Measurements from ENCODE around the gene SEC63. TPM values are rescaled to one million over a fixed set of nuclear protein-coding genes. Genes with fewer than 3 reads are reported as not detected.

SEC63 gene
- total RNA-seq, 3 donors from 2014 or later (not counting 1 experiment from before 2014, with no cell fraction given) = 84.4 to 104 (median 90.4) TPM

- ATAC-seq (no peak), DNase-seq (peak in 1 of 2 donors; percentile 20)
- H3K4me3 ChIP-seq (ENCODE audit: low read length) = no peak overlapping the region
- no peak for TF ChIP-seq CTCF (IDR thresholded peaks at IDR 0.05)
- Mint-ChIP-seq H3K9me3 (no peaks in the 10 kb centered on the region), H3K36me3 (no peaks in the 10 kb centered on the region), H3K27me3 (ENCODE audit: low read depth in 2 of 2) (no peaks in the 10 kb centered on the region), H3K27ac (no peak overlapping the region), H3K4me1 (peaks cover 63 to 68% of the 10 kb centered on the region in 2 donors), H3K4me3 (no peak overlapping the region)
- no peaks in the 10 kb centered on the region for H3K36me3 ChIP-seq (ENCODE audit: control insufficient read depth, insufficient read depth, low read length)
- no peaks in the 10 kb centered on the region for H3K27me3 ChIP-seq (ENCODE audit: control insufficient read depth, insufficient read depth, low read length)
- intact Hi-C loops (cut with micrococcal nuclease) = no loop called here
- no peaks in the 10 kb centered on the region for H3K4me1 ChIP-seq (ENCODE audit: control insufficient read depth, insufficient read depth, low read length)
- no peaks in the 10 kb centered on the region for H3K9me3 ChIP-seq (ENCODE audit: control insufficient read depth, insufficient read depth, low read length)
- 57% methylated on average over 6 of the region's 6 CpGs for WGBS (ENCODE audit: insufficient coverage)
- H3K27ac ChIP-seq (ENCODE audit: low read length) = no peak overlapping the region
Observed at GRCh38 chr6:107943626-107944439, 14.2 kb downstream of the SEC63 start.

- peaks cover 46 to 58% of the 10 kb centered on the region in 2 donors for H3K4me1 Mint-ChIP-seq
- no peaks in the 10 kb centered on the region for H3K9me3 Mint-ChIP-seq
Observed at GRCh38 chr6:107942142-107942541, 15.9 kb downstream of the SEC63 start.

GRCh38 chr6:107941627-107942026 lies 16.4 kb downstream of the SEC63 start:
- ATAC-seq (no peak), DNase-seq (no peak)
- intact Hi-C loops (cut with micrococcal nuclease) = no loop called here
- H3K4me3 ChIP-seq (ENCODE audit: low read length) = no peak overlapping the region
- no peaks in the 10 kb centered on the region for H3K36me3 ChIP-seq (ENCODE audit: control insufficient read depth, insufficient read depth, low read length)
- Mint-ChIP-seq H3K27ac (peak overlapping the region in 1 of 2 donors; percentile 4), H3K27me3 (ENCODE audit: low read depth in 2 of 2) (no peaks in the 10 kb centered on the region), H3K4me1 (peaks cover 45 to 57% of the 10 kb centered on the region in 2 donors), H3K4me3 (no peak overlapping the region), H3K9me3 (no peaks in the 10 kb centered on the region), H3K36me3 (no peaks in the 10 kb centered on the region)
- H3K27me3 ChIP-seq (ENCODE audit: control insufficient read depth, insufficient read depth, low read length) = no peaks in the 10 kb centered on the region
- no peak for TF ChIP-seq CTCF (IDR thresholded peaks at IDR 0.05)
- no peaks in the 10 kb centered on the region for H3K4me1 ChIP-seq (ENCODE audit: control insufficient read depth, insufficient read depth, low read length)
- 97% methylated on average over 4 of the region's 6 CpGs for WGBS (ENCODE audit: insufficient coverage)
- H3K27ac ChIP-seq (ENCODE audit: low read length) = no peak overlapping the region
- H3K9me3 ChIP-seq (ENCODE audit: control insufficient read depth, insufficient read depth, low read length) = no peaks in the 10 kb centered on the region

More at GRCh38 chr6:107942142-107942541, 15.9 kb downstream of the SEC63 start:
- intact Hi-C loops (cut with micrococcal nuclease) = no loop called here
- DNase-seq = no peak
- Histone ChIP-seq H3K27ac (ENCODE audit: low read length) (no peak overlapping the region), H3K36me3 (ENCODE audit: control insufficient read depth, insufficient read depth, low read length) (no peaks in the 10 kb centered on the region), H3K4me1 (ENCODE audit: control insufficient read depth, insufficient read depth, low read length) (no peaks in the 10 kb centered on the region), H3K27me3 (ENCODE audit: control insufficient read depth, insufficient read depth, low read length) (no peaks in the 10 kb centered on the region), H3K9me3 (ENCODE audit: control insufficient read depth, insufficient read depth, low read length) (no peaks in the 10 kb centered on the region), H3K4me3 (ENCODE audit: low read length) (no peak overlapping the region)
- no peaks in the 10 kb centered on the region for H3K36me3 Mint-ChIP-seq
- no peak for TF ChIP-seq CTCF (IDR thresholded peaks at IDR 0.05)
- no peak overlapping the region for H3K4me3 Mint-ChIP-seq
- no peak for ATAC-seq
- no peak overlapping the region for H3K27ac Mint-ChIP-seq
- H3K27me3 Mint-ChIP-seq (ENCODE audit: low read depth in 2 of 2) = no peaks in the 10 kb centered on the region
- WGBS (ENCODE audit: insufficient coverage) = 96% methylated on average over 4 of the region's 4 CpGs
